GM12873 (cell line): ENCODE results near the gene SLC11A1.

Experiments used
- TF ChIP-seq, protein P1 (sequence below): IDR thresholded peaks from 2 replicates; pipeline ENCODE4 v1.5.1; 2012; ENCODE audit warnings: low read depth, mild to moderate bottlenecking, moderate library complexity, low read length, control low read depth; ENCODE audit not compliant: insufficient read depth; ENCODE audit errors: missing control alignments

The SLC11A1 gene

DNA sequence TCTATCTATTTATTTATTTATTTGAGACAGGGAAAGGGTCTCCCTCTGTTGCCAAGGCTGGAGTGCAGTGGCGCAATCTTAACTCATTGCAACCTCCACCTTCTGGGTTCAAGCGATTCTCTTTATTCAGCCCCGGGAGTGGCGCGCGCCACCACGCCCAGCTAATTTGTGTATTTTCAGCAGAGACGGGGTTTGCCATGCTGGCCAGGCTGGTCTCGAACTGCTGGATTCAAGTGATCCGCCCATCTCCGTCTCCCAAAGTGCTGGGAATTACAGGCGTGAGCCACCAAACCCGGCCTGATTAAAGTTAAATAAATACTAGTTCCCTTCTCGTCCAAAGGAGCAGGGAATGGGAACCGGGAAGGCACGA lies 13.4 kb downstream of the SLC11A1 start:
- TF ChIP-seq, protein P1, sequence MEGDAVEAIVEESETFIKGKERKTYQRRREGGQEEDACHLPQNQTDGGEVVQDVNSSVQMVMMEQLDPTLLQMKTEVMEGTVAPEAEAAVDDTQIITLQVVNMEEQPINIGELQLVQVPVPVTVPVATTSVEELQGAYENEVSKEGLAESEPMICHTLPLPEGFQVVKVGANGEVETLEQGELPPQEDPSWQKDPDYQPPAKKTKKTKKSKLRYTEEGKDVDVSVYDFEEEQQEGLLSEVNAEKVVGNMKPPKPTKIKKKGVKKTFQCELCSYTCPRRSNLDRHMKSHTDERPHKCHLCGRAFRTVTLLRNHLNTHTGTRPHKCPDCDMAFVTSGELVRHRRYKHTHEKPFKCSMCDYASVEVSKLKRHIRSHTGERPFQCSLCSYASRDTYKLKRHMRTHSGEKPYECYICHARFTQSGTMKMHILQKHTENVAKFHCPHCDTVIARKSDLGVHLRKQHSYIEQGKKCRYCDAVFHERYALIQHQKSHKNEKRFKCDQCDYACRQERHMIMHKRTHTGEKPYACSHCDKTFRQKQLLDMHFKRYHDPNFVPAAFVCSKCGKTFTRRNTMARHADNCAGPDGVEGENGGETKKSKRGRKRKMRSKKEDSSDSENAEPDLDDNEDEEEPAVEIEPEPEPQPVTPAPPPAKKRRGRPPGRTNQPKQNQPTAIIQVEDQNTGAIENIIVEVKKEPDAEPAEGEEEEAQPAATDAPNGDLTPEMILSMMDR = no peak

DNA sequence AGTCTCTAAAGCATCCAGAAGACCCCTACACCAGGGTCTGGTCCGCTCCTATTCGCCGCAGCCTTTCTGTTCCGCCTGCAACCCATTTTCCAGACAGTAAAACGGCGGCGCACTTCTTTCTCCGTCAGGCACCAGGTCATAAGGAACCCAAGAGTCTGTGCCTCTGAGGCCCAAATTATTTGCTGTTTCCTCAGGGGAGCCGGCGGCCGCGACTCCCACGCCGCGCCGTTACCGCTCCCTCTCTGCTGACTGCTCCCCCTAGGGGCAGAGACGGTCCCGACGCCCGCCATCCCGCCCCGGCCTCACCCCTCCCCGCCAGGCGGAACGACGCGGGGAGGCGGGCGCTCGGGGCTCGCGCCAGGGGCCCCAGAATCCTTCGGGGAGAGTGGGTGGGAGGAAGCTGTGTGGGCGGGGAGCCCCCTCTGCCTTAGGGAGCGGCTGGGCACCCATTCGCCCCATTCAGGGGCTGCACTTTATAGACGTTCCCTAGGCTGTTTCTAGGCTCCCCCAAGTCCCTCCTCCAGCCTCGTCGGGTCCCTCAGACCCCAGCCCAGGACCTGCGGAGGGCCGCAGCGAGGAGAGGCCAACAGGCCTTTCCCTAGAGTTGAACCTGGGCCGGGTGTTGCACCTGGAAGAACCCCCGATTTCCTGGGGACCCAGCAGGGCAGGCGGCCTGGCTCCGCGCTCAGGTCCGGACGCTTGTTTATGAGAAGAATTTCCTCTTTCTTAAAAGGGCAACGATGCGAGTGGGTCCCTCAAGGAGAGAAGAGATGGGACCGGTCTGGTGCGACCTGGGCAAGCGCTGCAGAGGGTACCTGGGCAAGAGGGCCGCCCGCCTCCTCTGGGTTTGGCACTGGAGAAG lies 14.0 kb downstream of the SLC11A1 start:
- TF ChIP-seq, protein P1 = peak; percentile 72

DNA sequence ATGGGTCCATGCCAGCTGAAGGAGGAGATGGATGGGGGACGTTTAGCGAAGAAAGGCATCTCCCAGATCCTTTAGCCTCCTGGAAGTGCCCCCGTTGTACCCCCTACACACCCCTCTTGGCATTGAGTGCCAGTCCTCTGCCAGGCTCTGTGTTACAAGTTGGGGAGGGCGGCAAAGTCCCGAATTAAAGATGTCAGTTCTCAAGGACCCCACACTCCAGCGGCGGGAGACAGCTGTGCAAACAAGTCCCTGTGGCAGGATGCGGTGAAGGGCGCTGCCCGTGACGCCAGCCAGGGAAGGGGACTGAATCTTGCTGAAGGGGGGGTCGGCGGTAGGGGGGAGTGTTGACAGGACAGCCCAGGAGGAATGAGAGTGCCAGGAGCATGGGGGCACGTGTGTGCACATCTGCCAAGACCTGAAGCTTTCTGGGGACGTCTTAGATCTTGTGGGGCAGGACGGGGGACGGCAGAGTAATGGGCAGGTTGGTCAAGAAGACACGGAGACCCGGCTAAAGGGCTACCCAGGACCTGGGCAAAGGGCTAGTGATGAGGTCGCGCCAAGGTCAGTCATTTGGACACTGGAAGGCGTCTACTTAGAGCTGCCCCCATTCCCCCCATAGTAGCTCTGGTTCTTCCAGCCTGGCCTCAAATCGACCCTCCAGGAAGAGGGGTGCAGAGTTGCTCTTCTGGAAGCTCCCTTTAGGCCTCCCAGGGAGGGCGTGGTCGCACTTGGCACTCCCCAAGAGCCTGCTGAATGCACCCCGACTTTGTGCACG lies 14.8 kb downstream of the SLC11A1 start:
- TF ChIP-seq, protein P1 = no peak

DNA sequence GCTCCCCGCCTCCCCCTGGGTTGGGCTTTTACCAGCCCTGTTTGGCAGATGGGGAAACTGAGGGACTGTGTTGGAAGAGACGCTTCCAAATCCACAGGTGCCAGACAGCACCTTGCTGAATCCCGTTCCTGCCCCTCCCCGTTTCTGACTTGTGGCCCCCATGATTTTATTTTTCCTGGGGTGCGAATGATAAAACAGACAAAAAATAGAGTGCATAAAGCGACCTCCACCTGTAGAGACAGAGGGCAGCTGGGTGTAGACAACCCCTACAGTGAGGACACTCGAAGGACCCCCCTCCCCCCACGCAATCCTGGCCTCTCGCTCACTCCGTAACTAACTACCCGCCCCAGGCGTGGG lies 15.4 kb downstream of the SLC11A1 start:
- TF ChIP-seq, protein P1 = no peak

DNA sequence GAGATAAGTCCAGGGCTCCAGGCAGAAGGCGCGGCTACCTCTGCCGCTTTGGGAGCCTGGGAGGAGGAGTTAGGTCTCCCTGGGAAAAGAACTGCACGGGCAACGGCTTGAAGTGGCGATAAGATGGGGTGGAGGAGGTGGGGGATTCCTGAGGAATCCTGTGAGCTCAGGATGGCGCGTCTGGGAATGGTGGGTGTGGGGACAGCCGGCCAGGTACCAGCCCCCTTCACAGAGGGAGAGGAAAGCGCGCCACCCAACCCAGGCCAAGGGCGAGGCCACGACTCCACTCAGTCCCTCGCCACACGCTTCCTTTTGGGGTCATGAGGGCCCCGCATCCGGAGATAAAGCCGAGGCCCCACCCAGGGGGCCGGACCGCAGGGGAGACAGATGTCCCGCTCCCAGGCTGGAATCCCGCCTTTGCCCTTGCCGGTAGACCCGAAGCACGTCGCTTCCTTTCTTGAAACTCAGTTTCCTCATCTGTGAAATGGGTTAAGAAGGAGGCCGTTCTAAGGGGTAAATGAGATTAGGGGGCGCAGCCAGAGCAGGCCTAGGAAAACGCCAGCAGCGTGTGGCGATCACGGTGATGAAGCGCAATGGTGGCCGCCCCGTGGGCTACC lies 15.9 kb downstream of the SLC11A1 start:
- TF ChIP-seq, protein P1 = no peak

DNA sequence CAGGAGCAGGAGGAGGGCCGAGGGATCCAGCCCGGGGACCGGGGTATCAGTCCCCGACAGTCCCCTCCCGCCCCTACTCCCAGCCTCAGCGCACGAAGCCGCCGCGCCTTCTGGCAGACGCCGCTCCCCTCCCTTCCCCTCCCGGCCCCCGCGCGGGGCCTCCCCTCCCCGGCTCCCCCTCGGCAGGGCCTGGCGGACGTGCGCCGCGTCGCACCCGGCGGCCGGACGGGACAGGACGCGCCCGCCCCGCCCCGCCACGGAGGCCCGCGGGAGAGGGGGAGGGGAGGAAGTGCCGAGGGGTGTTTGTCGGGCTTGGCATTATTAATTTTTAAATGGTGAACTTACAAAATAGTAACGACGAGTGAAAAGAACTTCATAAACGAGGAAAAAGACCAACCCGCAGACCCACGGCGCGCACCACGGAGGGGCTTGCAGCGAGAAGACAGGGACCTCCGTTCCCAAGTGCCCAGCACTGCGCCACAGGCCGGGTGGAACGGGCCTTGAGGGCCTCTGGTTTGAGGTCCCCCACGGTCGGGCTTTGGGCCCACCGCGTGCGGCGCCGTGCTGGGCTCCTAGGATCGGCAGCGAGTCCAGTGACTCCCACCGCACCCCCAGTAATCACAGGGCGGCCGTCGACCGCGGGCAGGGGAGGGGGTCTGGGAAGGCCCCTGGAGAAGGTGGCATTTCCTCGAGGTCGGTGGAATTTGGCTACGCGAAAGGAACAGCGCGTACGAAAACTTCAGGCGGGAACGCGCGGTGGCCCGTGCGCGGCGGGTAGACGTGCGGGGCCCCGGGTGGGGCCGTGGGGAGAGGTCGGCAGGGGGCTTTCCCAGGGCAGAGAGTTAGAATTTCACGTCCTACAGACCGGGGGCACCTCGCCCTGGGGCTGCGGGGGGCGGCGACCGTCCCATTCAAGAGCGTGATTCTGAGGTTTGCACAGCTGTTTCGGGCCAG lies 16.6 kb downstream of the SLC11A1 start:
- TF ChIP-seq, protein P1 = no peak
